ENCODE data around the gene SEZ6L. TPM values are rescaled to one million over a fixed set of nuclear protein-coding genes. Genes with fewer than 3 reads are reported as not detected.

Gene SEZ6L
- total and polyA plus RNA-seq, 10 donors, result 0.02 to 0.72 (median 0.30) TPM; not detected in 2

GRCh38 chr22:26333088-26333800 lies 164.0 kb downstream of the SEZ6L start:
- H3K4me3 ChIP-seq, result no peak overlapping the region
- intact Hi-C loops (cut with DNase I; ENCODE audit: low total_unique reads), result loop anchor here (10.0 kb wide), 1 partner anchor 868 kb away; no protein-coding TSS in a partner anchor
- no peak for TF ChIP-seq POLR2A (IDR thresholded peaks at IDR 0.05)
- TF ChIP-seq CTCF (IDR thresholded peaks at IDR 0.05 in 8 of 11, conservative IDR thresholded peaks at IDR 0.05 in 3 of 11), result no peak
- TF ChIP-seq POLR2AphosphoS5 (IDR thresholded peaks at IDR 0.05), result no peak
- peaks cover 0 to 45% (median 0%) of the 10 kb centered on the region in 7 donors for H3K27me3 ChIP-seq (replicated peaks in 1 of 7)
- H3K9me3 ChIP-seq, result no peaks in the 10 kb centered on the region
- H3K4me1 ChIP-seq, result no peaks in the 10 kb centered on the region
- H3K36me3 ChIP-seq, result no peaks in the 10 kb centered on the region
- DNase-seq, result no peak
- H3K27ac ChIP-seq, result no peak overlapping the region
- WGBS, 5 donors, result 68 to 77% (median 70%) methylated on average over 5 of the region's 5 CpGs

- TF ChIP-seq POLR2A (IDR thresholded peaks at IDR 0.05), result no peak
- TF ChIP-seq CTCF (IDR thresholded peaks at IDR 0.05 in 8 of 11, conservative IDR thresholded peaks at IDR 0.05 in 3 of 11), result no peak
- no peak for TF ChIP-seq POLR2AphosphoS5 (IDR thresholded peaks at IDR 0.05)
- Histone ChIP-seq H3K27me3 (replicated peaks in 1 of 7) (peaks cover 0 to 48% (median 0%) of the 10 kb centered on the region in 7 donors), H3K4me3 (no peak overlapping the region), H3K9me3 (no peaks in the 10 kb centered on the region), H3K36me3 (no peaks in the 10 kb centered on the region), H3K4me1 (no peaks in the 10 kb centered on the region), H3K27ac (no peak overlapping the region)
- no peak for DNase-seq
- intact Hi-C loops (cut with DNase I; ENCODE audit: low total_unique reads), result loop anchor here (10.0 kb wide), 1 partner anchor 869 kb away; no protein-coding TSS in a partner anchor
- 69 to 81% (median 76%) methylated on average over 9 of the region's 9 CpGs for WGBS, 5 donors
Measured at GRCh38 chr22:26334232-26334631, 165.0 kb downstream of the SEZ6L start.

- TF ChIP-seq CTCF (IDR thresholded peaks at IDR 0.05 in 8 of 11, conservative IDR thresholded peaks at IDR 0.05 in 3 of 11), result no peak
- TF ChIP-seq POLR2A (IDR thresholded peaks at IDR 0.05), result no peak
- TF ChIP-seq POLR2AphosphoS5 (IDR thresholded peaks at IDR 0.05), result no peak
- Histone ChIP-seq H3K4me1 (no peaks in the 10 kb centered on the region), H3K27ac (no peak overlapping the region), H3K36me3 (no peaks in the 10 kb centered on the region), H3K9me3 (no peaks in the 10 kb centered on the region), H3K4me3 (no peak overlapping the region), H3K27me3 (replicated peaks in 1 of 7) (peaks cover 0 to 60% (median 0%) of the 10 kb centered on the region in 7 donors)
- no peak for DNase-seq
- intact Hi-C loops (cut with DNase I; ENCODE audit: low total_unique reads), result loop anchor here (10.0 kb wide), 1 partner anchor 872 kb away; no protein-coding TSS in a partner anchor
- WGBS, 5 donors, result 78 to 86% (median 83%) methylated on average over 4 of the region's 4 CpGs
Measured at GRCh38 chr22:26336773-26337172, 167.5 kb downstream of the SEZ6L start.

GRCh38 chr22:26339755-26340154 lies 170.5 kb downstream of the SEZ6L start:
- TF ChIP-seq POLR2A (IDR thresholded peaks at IDR 0.05), result no peak
- no peak for TF ChIP-seq POLR2AphosphoS5 (IDR thresholded peaks at IDR 0.05)
- TF ChIP-seq CTCF (IDR thresholded peaks at IDR 0.05 in 8 of 11, conservative IDR thresholded peaks at IDR 0.05 in 3 of 11), result no peak
- Histone ChIP-seq H3K4me1 (no peaks in the 10 kb centered on the region), H3K36me3 (no peaks in the 10 kb centered on the region), H3K4me3 (no peak overlapping the region), H3K27me3 (replicated peaks in 1 of 7) (peaks cover 0 to 50% (median 0%) of the 10 kb centered on the region in 7 donors), H3K27ac (no peak overlapping the region), H3K9me3 (no peaks in the 10 kb centered on the region)
- intact Hi-C loops (cut with DNase I; ENCODE audit: low total_unique reads), result loop anchor here (10.0 kb wide), 1 partner anchor 875 kb away; no protein-coding TSS in a partner anchor
- WGBS, 5 donors, result 66 to 91% (median 82%) methylated on average over 5 to 6 of the region's 6 CpGs
- DNase-seq, result no peak

Measured in spleen (tissue), 11 donors.